ENCODE measurements around the gene NEUROD2.

The NEUROD2 gene

GRCh38 chr17:39627047-39627711 lies 19.5 kb upstream of the NEUROD2 start:
- no peaks in the 10 kb centered on the region for H3K9me3 ChIP-seq (ENCODE audit: control insufficient read depth, low read length)
- H3K4me3 ChIP-seq (ENCODE audit: insufficient read depth, low read depth, low read length) = peak overlapping the region; percentile 38
- H3K4me1 ChIP-seq (ENCODE audit: control insufficient read depth, insufficient read depth, low read length) = peaks cover 23% of the 10 kb centered on the region
- no peaks in the 10 kb centered on the region for H3K36me3 ChIP-seq (ENCODE audit: control insufficient read depth, insufficient read depth, low read length)
- no peak overlapping the region for H3K27ac ChIP-seq (ENCODE audit: insufficient read depth, low read depth, low read length, poor library complexity, severe bottlenecking)
- WGBS, 2 experiments = 0 to 1% methylated on average over 72 of the region's 72 CpGs
- peaks cover 67% of the 10 kb centered on the region for H3K27me3 ChIP-seq (ENCODE audit: control insufficient read depth, insufficient read depth, low read length, poor library complexity, severe bottlenecking)

GRCh38 chr17:39626171-39627046 lies 18.7 kb upstream of the NEUROD2 start, which contains the start of gene PPP1R1B:
TSS of gene PPP1R1B (plus strand) at chr17:39626952. CDS start at chr17:39627393, 441 bp downstream.
- H3K27me3 ChIP-seq (ENCODE audit: control insufficient read depth, insufficient read depth, low read length, poor library complexity, severe bottlenecking) = peaks cover 75% of the 10 kb centered on the region
- H3K27ac ChIP-seq (ENCODE audit: insufficient read depth, low read depth, low read length, poor library complexity, severe bottlenecking) = no peak within 1 kb of the TSS
- WGBS, 2 experiments = 15 to 17% methylated on average over 29 of the region's 29 CpGs
- peak within 1 kb of the TSS; percentile 38 for H3K4me3 ChIP-seq (ENCODE audit: insufficient read depth, low read depth, low read length)
- H3K36me3 ChIP-seq (ENCODE audit: control insufficient read depth, insufficient read depth, low read length) = no peaks in the 10 kb centered on the region
- H3K4me1 ChIP-seq (ENCODE audit: control insufficient read depth, insufficient read depth, low read length) = peaks cover 23% of the 10 kb centered on the region
- no peaks in the 10 kb centered on the region for H3K9me3 ChIP-seq (ENCODE audit: control insufficient read depth, low read length)

- H3K36me3 ChIP-seq (ENCODE audit: control insufficient read depth, insufficient read depth, low read length) = no peaks in the 10 kb centered on the region
- WGBS, 2 experiments = 75 to 78% methylated on average over 4 of the region's 5 CpGs
- no peak overlapping the region for H3K4me3 ChIP-seq (ENCODE audit: insufficient read depth, low read depth, low read length)
- H3K27ac ChIP-seq (ENCODE audit: insufficient read depth, low read depth, low read length, poor library complexity, severe bottlenecking) = no peak overlapping the region
- no peaks in the 10 kb centered on the region for H3K9me3 ChIP-seq (ENCODE audit: control insufficient read depth, low read length)
- peaks cover 86% of the 10 kb centered on the region for H3K27me3 ChIP-seq (ENCODE audit: control insufficient read depth, insufficient read depth, low read length, poor library complexity, severe bottlenecking)
- peaks cover 23% of the 10 kb centered on the region for H3K4me1 ChIP-seq (ENCODE audit: control insufficient read depth, insufficient read depth, low read length)
These were observed 17.6 kb upstream of the NEUROD2 start for GRCh38 chr17:39625198-39625785.

- 73 to 75% methylated on average over 8 of the region's 8 CpGs for WGBS, 2 experiments
- H3K27ac ChIP-seq (ENCODE audit: insufficient read depth, low read depth, low read length, poor library complexity, severe bottlenecking) = no peak overlapping the region
These were observed 16.6 kb upstream of the NEUROD2 start for GRCh38 chr17:39624313-39624712.

GRCh38 chr17:39623356-39623950 lies 15.7 kb upstream of the NEUROD2 start:
- H3K27me3 ChIP-seq (ENCODE audit: control insufficient read depth, insufficient read depth, low read length, poor library complexity, severe bottlenecking) = peaks cover 98% of the 10 kb centered on the region
- no peaks in the 10 kb centered on the region for H3K36me3 ChIP-seq (ENCODE audit: control insufficient read depth, insufficient read depth, low read length)
- H3K4me1 ChIP-seq (ENCODE audit: control insufficient read depth, insufficient read depth, low read length) = peaks cover 13% of the 10 kb centered on the region
- WGBS, 2 experiments = 11 to 13% methylated on average over 16 of the region's 16 CpGs
- H3K27ac ChIP-seq (ENCODE audit: insufficient read depth, low read depth, low read length, poor library complexity, severe bottlenecking) = no peak overlapping the region
- no peak overlapping the region for H3K4me3 ChIP-seq (ENCODE audit: insufficient read depth, low read depth, low read length)
- no peaks in the 10 kb centered on the region for H3K9me3 ChIP-seq (ENCODE audit: control insufficient read depth, low read length)

More at GRCh38 chr17:39624313-39624712, 16.6 kb upstream of the NEUROD2 start:
- Histone ChIP-seq H3K4me1 (ENCODE audit: control insufficient read depth, insufficient read depth, low read length) (peaks cover 22% of the 10 kb centered on the region), H3K4me3 (ENCODE audit: insufficient read depth, low read depth, low read length) (no peak overlapping the region), H3K9me3 (ENCODE audit: control insufficient read depth, low read length) (no peaks in the 10 kb centered on the region), H3K27me3 (ENCODE audit: control insufficient read depth, insufficient read depth, low read length, poor library complexity, severe bottlenecking) (peaks cover 95% of the 10 kb centered on the region), H3K36me3 (ENCODE audit: control insufficient read depth, insufficient read depth, low read length) (no peaks in the 10 kb centered on the region)

- H3K4me1 ChIP-seq (ENCODE audit: control insufficient read depth, insufficient read depth, low read length) = peaks cover 4% of the 10 kb centered on the region
- H3K9me3 ChIP-seq (ENCODE audit: control insufficient read depth, low read length) = no peaks in the 10 kb centered on the region
- no peaks in the 10 kb centered on the region for H3K36me3 ChIP-seq (ENCODE audit: control insufficient read depth, insufficient read depth, low read length)
- peaks cover 98% of the 10 kb centered on the region for H3K27me3 ChIP-seq (ENCODE audit: control insufficient read depth, insufficient read depth, low read length, poor library complexity, severe bottlenecking)
- H3K27ac ChIP-seq (ENCODE audit: insufficient read depth, low read depth, low read length, poor library complexity, severe bottlenecking) = no peak overlapping the region
- H3K4me3 ChIP-seq (ENCODE audit: insufficient read depth, low read depth, low read length) = no peak overlapping the region
- 72 to 75% methylated on average over 16 of the region's 16 CpGs for WGBS, 2 experiments
These were observed 14.8 kb upstream of the NEUROD2 start for GRCh38 chr17:39622380-39623006.

- H3K4me3 ChIP-seq (ENCODE audit: insufficient read depth, low read depth, low read length) = no peak overlapping the region
- H3K27me3 ChIP-seq (ENCODE audit: control insufficient read depth, insufficient read depth, low read length, poor library complexity, severe bottlenecking) = peaks cover 98% of the 10 kb centered on the region
- no peaks in the 10 kb centered on the region for H3K4me1 ChIP-seq (ENCODE audit: control insufficient read depth, insufficient read depth, low read length)
- no peaks in the 10 kb centered on the region for H3K9me3 ChIP-seq (ENCODE audit: control insufficient read depth, low read length)
- WGBS, 2 experiments = 13 to 14% methylated on average over 26 of the region's 26 CpGs
- H3K36me3 ChIP-seq (ENCODE audit: control insufficient read depth, insufficient read depth, low read length) = no peaks in the 10 kb centered on the region
- H3K27ac ChIP-seq (ENCODE audit: insufficient read depth, low read depth, low read length, poor library complexity, severe bottlenecking) = no peak overlapping the region
These were observed 14.0 kb upstream of the NEUROD2 start for GRCh38 chr17:39621523-39622379.

- Histone ChIP-seq H3K4me1 (ENCODE audit: control insufficient read depth, insufficient read depth, low read length) (no peaks in the 10 kb centered on the region), H3K27me3 (ENCODE audit: control insufficient read depth, insufficient read depth, low read length, poor library complexity, severe bottlenecking) (peaks cover 98% of the 10 kb centered on the region), H3K36me3 (ENCODE audit: control insufficient read depth, insufficient read depth, low read length) (no peaks in the 10 kb centered on the region), H3K4me3 (ENCODE audit: insufficient read depth, low read depth, low read length) (no peak overlapping the region), H3K9me3 (ENCODE audit: control insufficient read depth, low read length) (no peaks in the 10 kb centered on the region), H3K27ac (ENCODE audit: insufficient read depth, low read depth, low read length, poor library complexity, severe bottlenecking) (no peak overlapping the region)
- WGBS, 2 experiments = 31 to 42% methylated on average over 1 of the region's 1 CpG
These were observed 12.0 kb upstream of the NEUROD2 start for GRCh38 chr17:39619786-39620101.

Data from ectodermal cell (in vitro differentiated cells).